ENCODE data around the gene SEMA3G.

SEMA3G gene

DNA sequence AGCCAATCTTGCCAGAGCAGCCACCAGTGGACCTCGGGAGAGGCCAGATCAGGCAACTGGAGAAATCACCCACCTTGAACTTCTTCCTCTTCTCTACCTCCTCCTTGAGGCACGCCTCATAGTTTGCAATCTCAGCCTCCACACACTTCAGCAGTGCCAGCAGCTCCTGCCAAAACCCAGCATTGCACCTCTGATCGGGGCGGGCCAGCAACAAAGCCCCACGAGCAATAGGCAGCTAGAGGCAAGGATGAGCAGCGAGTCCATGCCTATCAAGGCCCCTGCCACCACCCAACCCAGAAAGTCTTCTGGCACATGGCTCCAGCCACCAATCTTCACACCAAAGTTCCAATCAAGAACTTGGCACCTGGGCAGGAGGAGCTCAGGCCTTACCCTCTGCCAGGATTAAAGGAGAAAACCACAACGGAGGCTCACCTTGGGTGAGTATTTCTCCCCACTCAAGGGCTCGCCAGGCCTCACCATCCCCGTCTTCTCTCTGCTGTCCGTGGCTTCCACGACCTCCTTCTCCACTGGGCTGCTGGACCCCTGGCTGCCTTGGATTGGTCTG, 42.1 kb downstream of the SEMA3G start:
- H3K4me3 ChIP-seq (ENCODE audit: low read depth, low read length), result no peak overlapping the region
- TF ChIP-seq, protein P1, sequence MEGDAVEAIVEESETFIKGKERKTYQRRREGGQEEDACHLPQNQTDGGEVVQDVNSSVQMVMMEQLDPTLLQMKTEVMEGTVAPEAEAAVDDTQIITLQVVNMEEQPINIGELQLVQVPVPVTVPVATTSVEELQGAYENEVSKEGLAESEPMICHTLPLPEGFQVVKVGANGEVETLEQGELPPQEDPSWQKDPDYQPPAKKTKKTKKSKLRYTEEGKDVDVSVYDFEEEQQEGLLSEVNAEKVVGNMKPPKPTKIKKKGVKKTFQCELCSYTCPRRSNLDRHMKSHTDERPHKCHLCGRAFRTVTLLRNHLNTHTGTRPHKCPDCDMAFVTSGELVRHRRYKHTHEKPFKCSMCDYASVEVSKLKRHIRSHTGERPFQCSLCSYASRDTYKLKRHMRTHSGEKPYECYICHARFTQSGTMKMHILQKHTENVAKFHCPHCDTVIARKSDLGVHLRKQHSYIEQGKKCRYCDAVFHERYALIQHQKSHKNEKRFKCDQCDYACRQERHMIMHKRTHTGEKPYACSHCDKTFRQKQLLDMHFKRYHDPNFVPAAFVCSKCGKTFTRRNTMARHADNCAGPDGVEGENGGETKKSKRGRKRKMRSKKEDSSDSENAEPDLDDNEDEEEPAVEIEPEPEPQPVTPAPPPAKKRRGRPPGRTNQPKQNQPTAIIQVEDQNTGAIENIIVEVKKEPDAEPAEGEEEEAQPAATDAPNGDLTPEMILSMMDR (IDR thresholded peaks at IDR 0.05; ENCODE audit: low read depth, low read length, missing control alignments), result no peak
- in situ Hi-C loops (cut with HindIII; ENCODE audit: low sequenced_read_pairs), result no loop called here
- DNase-seq (ENCODE audit: low read depth), result no peak

DNA sequence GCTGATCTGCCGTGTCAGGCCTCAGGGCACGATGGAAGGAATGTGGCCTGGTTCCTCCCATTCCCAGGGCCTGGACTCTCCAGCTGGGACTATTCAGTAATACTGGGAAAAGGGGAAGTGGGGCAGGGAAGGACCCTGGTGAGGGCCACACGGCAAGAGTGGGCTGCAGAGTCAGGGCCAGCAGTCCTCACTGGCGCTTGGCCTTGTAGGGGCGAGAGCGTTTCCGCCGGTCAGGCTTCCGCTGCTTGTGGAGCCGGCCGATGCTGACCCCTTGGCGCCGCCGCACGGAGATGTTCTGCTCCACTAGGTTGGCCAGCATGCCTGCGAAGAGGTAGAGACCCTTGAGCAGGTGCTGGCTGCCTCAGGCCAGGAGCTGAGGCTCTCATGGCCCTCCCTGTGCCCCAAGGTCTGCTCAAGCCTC, 42.8 kb downstream of the SEMA3G start:
- TF ChIP-seq, protein P1 (IDR thresholded peaks at IDR 0.05; ENCODE audit: low read depth, low read length, missing control alignments), result no peak
- in situ Hi-C loops (cut with HindIII; ENCODE audit: low sequenced_read_pairs), result no loop called here
- DNase-seq (ENCODE audit: low read depth), result no peak
- no peak overlapping the region for H3K4me3 ChIP-seq (ENCODE audit: low read depth, low read length)

DNA sequence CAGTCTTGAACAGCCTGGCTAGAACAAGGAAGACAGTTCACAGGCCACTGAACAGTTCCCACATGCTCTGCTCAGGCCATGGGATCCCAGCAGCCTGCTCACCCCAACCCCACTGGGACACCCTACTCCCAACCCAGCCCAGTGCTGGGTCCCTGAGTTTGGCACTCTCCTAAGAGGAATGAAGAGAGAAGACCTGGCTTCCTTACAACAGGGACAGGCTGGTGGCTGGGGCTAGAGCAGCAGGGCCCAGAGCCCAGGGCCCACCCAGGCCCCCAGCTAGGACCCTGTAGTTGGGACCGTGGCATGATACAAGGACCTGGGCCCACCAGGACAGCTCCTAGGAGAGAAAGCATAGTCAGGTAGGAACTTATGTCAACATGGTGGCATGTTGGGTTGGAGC, 43.4 kb downstream of the SEMA3G start:
- in situ Hi-C loops (cut with HindIII; ENCODE audit: low sequenced_read_pairs), result no loop called here
- no peak overlapping the region for H3K4me3 ChIP-seq (ENCODE audit: low read depth, low read length)
- TF ChIP-seq, protein P1 (IDR thresholded peaks at IDR 0.05; ENCODE audit: low read depth, low read length, missing control alignments), result no peak
- DNase-seq (ENCODE audit: low read depth), result no peak

DNA sequence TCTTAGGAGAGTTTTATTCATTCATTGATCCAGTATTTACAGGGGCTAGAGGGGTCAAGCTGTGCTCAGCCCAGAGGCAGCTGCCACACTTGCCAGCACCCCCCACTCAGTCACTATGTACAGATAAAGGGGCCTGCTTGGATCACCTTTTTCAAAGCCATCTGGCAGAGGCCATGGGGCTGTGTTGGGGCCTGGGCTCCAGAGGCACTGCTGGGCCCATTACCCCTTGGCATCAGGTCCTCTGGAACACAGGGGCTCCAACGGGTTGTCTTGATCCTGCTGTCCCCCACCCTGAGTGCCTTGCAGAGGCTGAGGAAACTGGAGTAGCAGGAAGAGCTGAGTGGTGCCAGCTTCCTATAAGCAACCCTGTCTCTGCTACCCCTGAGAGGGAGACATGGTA, 43.9 kb downstream of the SEMA3G start:
- in situ Hi-C loops (cut with HindIII; ENCODE audit: low sequenced_read_pairs), result no loop called here
- TF ChIP-seq, protein P1 (IDR thresholded peaks at IDR 0.05; ENCODE audit: low read depth, low read length, missing control alignments), result no peak
- DNase-seq (ENCODE audit: low read depth), result no peak
- no peak overlapping the region for H3K4me3 ChIP-seq (ENCODE audit: low read depth, low read length)

DNA sequence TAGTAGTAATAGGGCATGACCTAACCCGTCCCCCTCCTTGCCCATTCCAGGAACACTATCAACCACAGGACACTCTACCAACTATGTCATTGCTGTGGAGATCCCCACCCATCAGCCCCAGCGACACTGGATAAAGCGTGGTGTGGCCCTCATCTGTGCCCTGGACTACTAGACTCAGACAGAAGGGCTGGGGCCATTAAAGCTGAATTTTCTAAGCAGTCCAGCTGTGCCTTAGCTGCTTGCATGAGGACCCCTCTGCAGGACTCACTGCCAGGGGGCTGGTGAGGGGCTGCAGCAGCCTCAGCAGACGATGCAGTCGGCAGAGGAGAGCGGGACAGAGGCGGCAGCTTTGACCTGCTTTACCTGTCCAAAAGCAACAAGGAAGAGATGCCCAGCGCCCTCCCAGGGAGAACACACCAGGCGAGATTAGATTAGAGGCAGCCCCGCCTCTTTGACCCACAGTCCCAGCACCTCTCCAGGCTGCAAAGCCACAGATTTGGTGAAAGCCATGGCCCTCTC, 44.6 kb downstream of the SEMA3G start:
- TF ChIP-seq, protein P1 (IDR thresholded peaks at IDR 0.05; ENCODE audit: low read depth, low read length, missing control alignments), result no peak
- DNase-seq (ENCODE audit: low read depth), result no peak
- no peak overlapping the region for H3K4me3 ChIP-seq (ENCODE audit: low read depth, low read length)
- in situ Hi-C loops (cut with HindIII; ENCODE audit: low sequenced_read_pairs), result no loop called here

DNA sequence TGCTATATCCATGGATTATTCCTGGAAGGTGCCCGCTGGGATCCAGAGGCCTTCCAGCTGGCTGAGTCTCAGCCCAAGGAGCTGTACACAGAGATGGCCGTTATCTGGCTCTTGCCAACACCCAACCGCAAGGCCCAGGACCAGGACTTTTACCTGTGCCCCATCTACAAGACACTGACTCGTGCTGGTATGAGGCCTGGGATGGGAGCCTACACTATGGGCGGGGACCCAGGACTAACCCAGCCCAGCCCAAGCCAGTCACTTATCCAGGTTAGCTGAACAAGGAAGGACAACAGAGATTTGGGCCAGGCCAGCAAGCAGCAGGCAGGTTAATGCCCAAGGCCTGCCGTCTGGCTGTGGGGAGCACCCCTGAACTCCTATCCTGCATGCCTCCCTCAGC, 45.3 kb downstream of the SEMA3G start:
- no peak overlapping the region for H3K4me3 ChIP-seq (ENCODE audit: low read depth, low read length)
- no peak for DNase-seq (ENCODE audit: low read depth)
- in situ Hi-C loops (cut with HindIII; ENCODE audit: low sequenced_read_pairs), result no loop called here
- TF ChIP-seq, protein P1 (IDR thresholded peaks at IDR 0.05; ENCODE audit: low read depth, low read length, missing control alignments), result no peak

Measured in astrocyte of the cerebellum (primary cell).